HepG2 (cell line): ENCODE data around the gene TMEM231. TPM values are rescaled to one million over a fixed set of nuclear protein-coding genes. Genes with fewer than 3 reads are reported as not detected.

ENCODE experiments used
- ATAC-seq: fragments of 200-7000 bp; cut with Tn5 transposase; 3 replicates; pipeline ENCODE4 v1.9.1; 2020; ENCODE audit warnings: mild to moderate bottlenecking, moderate library complexity
- BruUV-seq: library from RNA; stranded (reverse); fragments of 400-500 nt; replicated peaks from 2 replicates; lab custom pipeline; 2021; lab: Mats Ljungman, UMichigan
- CTCF ChIA-PET: fragments of 300-600 bp; formaldehyde crosslinking; extraction: SDS; loops from one replicate; lab custom pipeline; 2021; ENCODE audit warnings: low total read pairs, inconsistent platforms, low intra/inter-chr PET ratio; lab: Yijun Ruan, JAX
- POLR2A ChIA-PET: fragments of 350-600 bp; sonication (Branson Sonifier 250); formaldehyde crosslinking; loops from one replicate; lab custom pipeline; 2020; ENCODE audit warnings: antibody characterized with exemption, inconsistent platforms; lab: Yijun Ruan, JAX
- DNase-seq: peaks from one replicate; pipeline ENCODE4 v3.0.0-alpha.2; 2015; ENCODE audit warnings: low spot score
- FAIRE-seq: peaks from 3 replicates; lab custom pipeline; 2011; peaks lifted over from hg19 to GRCh38; lab: Jason Lieb, UNC
- H2AFZ ChIP-seq: one replicate; pipeline ENCODE4 v1.6.1; 2011; ENCODE audit warnings: low read length, inconsistent platforms
- H3K27ac ChIP-seq: fragments of 300-600 bp; 3 replicates; pipeline ENCODE4 v1.8.0; 2011; ENCODE audit warnings: mixed run types, mild to moderate bottlenecking, mixed read lengths, low read length, inconsistent platforms; ENCODE audit not compliant: insufficient read depth; ENCODE audit errors: extremely low read length
- H3K27me3 ChIP-seq, 2 experiments: fragments of 200-600 bp in 1 of 2; 2 replicates in 1 of 2; 3 replicates in 1 of 2; pipeline versions ENCODE4 v1.6.0 to v1.8.0; 2011; ENCODE audit warnings: low read length in 2 of 2, mild to moderate bottlenecking in 2 of 2, moderate library complexity in 2 of 2, inconsistent platforms in 1 of 2; ENCODE audit not compliant: insufficient read depth in 2 of 2, control insufficient read depth in 1 of 2
- H3K36me3 ChIP-seq, 2 experiments: fragments of 200-600 bp in 1 of 2; replicated peaks in 1 of 2; 2 replicates in 1 of 2; 3 replicates in 1 of 2; pipeline versions ENCODE4 v1.5.1 to v1.8.0; 2011; ENCODE audit warnings: low read length in 2 of 2, inconsistent platforms in 1 of 2; ENCODE audit not compliant: insufficient read depth in 2 of 2, control insufficient read depth in 1 of 2
- H3K4me1 ChIP-seq: 2 replicates; pipeline ENCODE4 v1.5.1; 2012; ENCODE audit warnings: low read length, inconsistent platforms; ENCODE audit not compliant: insufficient read depth
- H3K4me2 ChIP-seq: 2 replicates; pipeline ENCODE4 v1.6.0; 2011; ENCODE audit warnings: low read depth, low read length, inconsistent platforms
- H3K4me3 ChIP-seq, 3 experiments: fragments of 200-600 bp in 1 of 3; sonication (generic), shearing (Covaris generic) in 1 of 3; replicated peaks in 1 of 3; 2 replicates each; pipeline ENCODE4 v1.5.1; 2011 to 2016; ENCODE audit warnings: low read length in 3 of 3, inconsistent platforms in 2 of 3, low read depth in 2 of 3, mild to moderate bottlenecking in 2 of 3, control low read depth in 1 of 3, mixed read lengths in 1 of 3; ENCODE audit not compliant: insufficient read depth in 1 of 3
- H3K79me2 ChIP-seq: one replicate; pipeline ENCODE4 v1.6.1; 2011; ENCODE audit warnings: low read length, inconsistent platforms; ENCODE audit not compliant: insufficient read depth
- H3K9ac ChIP-seq: 2 replicates; pipeline ENCODE4 v1.6.0; 2011; ENCODE audit warnings: mild to moderate bottlenecking, low read depth, low read length, inconsistent platforms; ENCODE audit not compliant: insufficient read depth
- H3K9me3 ChIP-seq: 2 replicates; pipeline ENCODE4 v1.5.1; 2012; ENCODE audit warnings: mild to moderate bottlenecking, low read length
- H4K20me1 ChIP-seq: 2 replicates; pipeline ENCODE4 v1.6.0; 2011; ENCODE audit warnings: inconsistent platforms, mild to moderate bottlenecking, low read length, moderate library complexity; ENCODE audit not compliant: insufficient read depth
- CREB3 ChIP-seq: sonication (generic); formaldehyde crosslinking; IDR thresholded peaks from 2 replicates; pipeline ENCODE4 v1.5.0; 2020; ENCODE audit warnings: missing genetic modification reagents
- CREM ChIP-seq, 2 experiments: sonication (generic) in 1 of 2; formaldehyde crosslinking in 1 of 2; IDR thresholded peaks; 2 replicates each; pipeline versions ENCODE4 v1.4.0 to v1.6.1; 2016 to 2020; ENCODE audit warnings: antibody characterized with exemption in 1 of 2, mild to moderate bottlenecking in 1 of 2, missing genetic modification reagents in 1 of 2
- FOXM1 ChIP-seq: sonication (generic); formaldehyde crosslinking; IDR thresholded peaks from 2 replicates; pipeline ENCODE4 v1.5.0; 2020; ENCODE audit warnings: missing genetic modification reagents
- MATR3 ChIP-seq: sonication (generic); formaldehyde crosslinking; IDR thresholded peaks from 2 replicates; pipeline ENCODE4 v1.4.0; 2020; ENCODE audit warnings: missing genetic modification reagents
- MBNL3 ChIP-seq: fragments of 250-450 bp; sonication (Bioruptor Pico); conservative IDR thresholded peaks from 2 replicates; pipeline ENCODE4 v1.8.0; 2022; ENCODE audit warnings: mild to moderate bottlenecking, inconsistent platforms
- PAF1 ChIP-seq: IDR thresholded peaks from 2 replicates; pipeline ENCODE4 v1.6.1; 2016; ENCODE audit warnings: missing genetic modification reagents, missing compliant biosample characterization
- RBAK ChIP-seq: sonication (generic); formaldehyde crosslinking; IDR thresholded peaks from 2 replicates; pipeline ENCODE4 v1.5.1; 2020; ENCODE audit warnings: mild to moderate bottlenecking, missing genetic modification reagents
- SKI ChIP-seq: fragments of 450-650 bp; IDR thresholded peaks from one replicate; pipeline ENCODE4 v1.6.1; 2018; ENCODE audit warnings: mild to moderate bottlenecking; ENCODE audit not compliant: partially characterized antibody
- SMC3 ChIP-seq: IDR thresholded peaks from 2 replicates; pipeline ENCODE4 v1.6.1; 2011; ENCODE audit warnings: low read length, improper control_type of control experiment
- SRSF4 ChIP-seq: fragments of 200-400 bp; formaldehyde crosslinking; IDR thresholded peaks from one replicate; pipeline ENCODE4 v1.6.1; 2018; ENCODE audit warnings: mild to moderate bottlenecking, low read depth, low read length, moderate library complexity; ENCODE audit not compliant: poor library complexity, severe bottlenecking
- ZNF543 ChIP-seq: sonication (generic); formaldehyde crosslinking; IDR thresholded peaks from 2 replicates; pipeline ENCODE4 v1.4.0; 2020; ENCODE audit warnings: mild to moderate bottlenecking, missing genetic modification reagents
- WGBS: methylation state at CpG from one replicate; pipeline ENCODE4 v1.1.6; 2017; ENCODE audit warnings: low lambda C conversion rate; 5-methylcytosine and 5-hydroxymethylcytosine counted together
- in situ Hi-C: cut with HindIII; loops from 2 replicates; pipeline ENCODE4 v1.10.0; 2017; ENCODE audit warnings: low pct_unique_long_range_greater_than_20kb; ENCODE audit not compliant: extremely low pct_ligation_motif_present
- intact Hi-C: fragments of 100-400 bp; cut with micrococcal nuclease; formaldehyde crosslinking; loops from one replicate; pipeline ENCODE4 v1.10.0; 2022; ENCODE audit not compliant: unreplicated experiment
- polyA plus RNA-seq, 8 experiments: library from polyadenylated mRNA; depleted of rRNA in 3 of 8; stranded (reverse) in 7 of 8; unstranded in 1 of 8; fragments of >200 nt; fragmentation: Illumina TruSeq in 4 of 8; extraction: Trizol in 4 of 8; gene quantifications; 2 replicates each; pipeline versions ENCODE4 v1.2.1 to v1.2.3, GENCODE V29; 2011 to 2016; ENCODE audit warnings: low read depth in 4 of 8, missing spikeins in 1 of 8, mixed read lengths in 1 of 8; ENCODE audit not compliant: insufficient read depth in 1 of 8
- total RNA-seq, 5 experiments: library from RNA; depleted of rRNA; stranded (reverse); fragments of >200 nt; fragmentation: Illumina TruSeq; extraction: Trizol; gene quantifications; 2 replicates each; pipeline ENCODE4 v1.2.3, GENCODE V29; 2016; ENCODE audit warnings: low read depth in 1 of 5
- TF ChIP-seq, protein P1 (sequence below): sonication (generic); formaldehyde crosslinking; IDR thresholded peaks from 2 replicates; pipeline ENCODE4 v1.4.0; 2020; ENCODE audit warnings: mild to moderate bottlenecking, missing genetic modification reagents

Gene TMEM231
- total and polyA plus RNA-seq, 2 of the 13 experiments (the other 11 are each of a cell fraction or from before 2014, with no cell fraction given): 3.5 to 7.4 TPM

- DNase-seq: no peak
- Histone ChIP-seq H3K36me3 (peaks cover 17 to 68% of the 10 kb centered on the region in 2 experiments), H3K27ac (no peak overlapping the region), H3K79me2 (no peaks in the 10 kb centered on the region), H4K20me1 (no peaks in the 10 kb centered on the region), H3K27me3 (no peaks in the 10 kb centered on the region), H3K9ac (no peak overlapping the region), H2AFZ (no peak overlapping the region), H3K4me2 (no peak overlapping the region), H3K4me1 (no peaks in the 10 kb centered on the region), H3K4me3 (no peak overlapping the region), H3K9me3 (no peaks in the 10 kb centered on the region)
- WGBS: 96% methylated on average over 3 of the region's 3 CpGs
- intact Hi-C loops: no loop called here
- TF ChIP-seq, protein P1, sequence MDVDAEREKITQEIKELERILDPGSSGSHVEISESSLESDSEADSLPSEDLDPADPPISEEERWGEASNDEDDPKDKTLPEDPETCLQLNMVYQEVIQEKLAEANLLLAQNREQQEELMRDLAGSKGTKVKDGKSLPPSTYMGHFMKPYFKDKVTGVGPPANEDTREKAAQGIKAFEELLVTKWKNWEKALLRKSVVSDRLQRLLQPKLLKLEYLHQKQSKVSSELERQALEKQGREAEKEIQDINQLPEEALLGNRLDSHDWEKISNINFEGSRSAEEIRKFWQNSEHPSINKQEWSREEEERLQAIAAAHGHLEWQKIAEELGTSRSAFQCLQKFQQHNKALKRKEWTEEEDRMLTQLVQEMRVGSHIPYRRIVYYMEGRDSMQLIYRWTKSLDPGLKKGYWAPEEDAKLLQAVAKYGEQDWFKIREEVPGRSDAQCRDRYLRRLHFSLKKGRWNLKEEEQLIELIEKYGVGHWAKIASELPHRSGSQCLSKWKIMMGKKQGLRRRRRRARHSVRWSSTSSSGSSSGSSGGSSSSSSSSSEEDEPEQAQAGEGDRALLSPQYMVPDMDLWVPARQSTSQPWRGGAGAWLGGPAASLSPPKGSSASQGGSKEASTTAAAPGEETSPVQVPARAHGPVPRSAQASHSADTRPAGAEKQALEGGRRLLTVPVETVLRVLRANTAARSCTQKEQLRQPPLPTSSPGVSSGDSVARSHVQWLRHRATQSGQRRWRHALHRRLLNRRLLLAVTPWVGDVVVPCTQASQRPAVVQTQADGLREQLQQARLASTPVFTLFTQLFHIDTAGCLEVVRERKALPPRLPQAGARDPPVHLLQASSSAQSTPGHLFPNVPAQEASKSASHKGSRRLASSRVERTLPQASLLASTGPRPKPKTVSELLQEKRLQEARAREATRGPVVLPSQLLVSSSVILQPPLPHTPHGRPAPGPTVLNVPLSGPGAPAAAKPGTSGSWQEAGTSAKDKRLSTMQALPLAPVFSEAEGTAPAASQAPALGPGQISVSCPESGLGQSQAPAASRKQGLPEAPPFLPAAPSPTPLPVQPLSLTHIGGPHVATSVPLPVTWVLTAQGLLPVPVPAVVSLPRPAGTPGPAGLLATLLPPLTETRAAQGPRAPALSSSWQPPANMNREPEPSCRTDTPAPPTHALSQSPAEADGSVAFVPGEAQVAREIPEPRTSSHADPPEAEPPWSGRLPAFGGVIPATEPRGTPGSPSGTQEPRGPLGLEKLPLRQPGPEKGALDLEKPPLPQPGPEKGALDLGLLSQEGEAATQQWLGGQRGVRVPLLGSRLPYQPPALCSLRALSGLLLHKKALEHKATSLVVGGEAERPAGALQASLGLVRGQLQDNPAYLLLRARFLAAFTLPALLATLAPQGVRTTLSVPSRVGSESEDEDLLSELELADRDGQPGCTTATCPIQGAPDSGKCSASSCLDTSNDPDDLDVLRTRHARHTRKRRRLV (CRISPR knock-in tag): no peak
- TF ChIP-seq CREM (IDR thresholded peaks at IDR 0.05) (no peak), CREM (CRISPR knock-in tag; IDR thresholded peaks at IDR 0.05) (no peak), MBNL3 (no peak), FOXM1 (CRISPR knock-in tag) (no peak), SMC3 (no peak), SRSF4 (no peak), MATR3 (CRISPR knock-in tag) (no peak), RBAK (no peak), SKI (no peak), CREB3 (CRISPR knock-in tag) (no peak), ZNF543 (no peak), PAF1 (no peak)
- in situ Hi-C loops: no loop called here
- no peak for ATAC-seq
- BruUV-seq: no TSS peak
- ChIA-PET CTCF (no interaction called here), POLR2A (no interaction called here)
- no peak for FAIRE-seq
Observed at GRCh38 chr16:75576384-75576811, 20.3 kb upstream of the TMEM231 start.
